Measurements from ENCODE around the gene TMC1. TPM values are rescaled to one million over a fixed set of nuclear protein-coding genes. Genes with fewer than 3 reads are reported as not detected.

Gene TMC1
- total and polyA plus RNA-seq, 2 of the 13 experiments (the other 11 are each of a cell fraction or from before 2014, with no cell fraction given): 0.02 to 0.03 TPM

DNA sequence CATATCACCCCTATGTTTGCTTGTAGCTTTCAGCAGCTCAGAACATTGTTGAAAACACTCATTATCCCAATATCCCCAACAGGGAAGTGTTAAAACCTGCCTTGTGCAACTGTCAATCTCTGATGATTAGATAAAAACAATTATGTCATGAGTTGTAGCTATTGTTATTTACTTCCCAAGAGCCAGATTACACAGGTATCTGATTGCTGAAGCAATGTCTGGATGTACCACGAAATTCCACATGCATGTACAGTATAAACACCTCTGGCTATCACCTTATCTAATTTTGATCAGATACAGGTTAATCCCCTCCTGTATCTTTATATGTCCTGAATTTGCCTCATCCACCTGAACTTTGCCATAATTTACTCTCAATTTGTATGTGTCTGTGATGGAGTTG lies 38.7 kb downstream of the TMC1 start:
- Histone ChIP-seq H3K4me1 (ENCODE audit: insufficient read depth, low read length) (peaks cover 21% of the 10 kb centered on the region), H3K27ac (ENCODE audit: extremely low read length, insufficient read depth, low read length) (no peak overlapping the region), H3K4me2 (ENCODE audit: low read depth, low read length) (no peak overlapping the region), H4K20me1 (ENCODE audit: insufficient read depth, low read length) (no peaks in the 10 kb centered on the region), H3K36me3 (replicated peaks in 1 of 2; ENCODE audit: control insufficient read depth in 1 of 2, insufficient read depth in 2 of 2, low read length in 2 of 2) (no peaks in the 10 kb centered on the region), H3K4me3 (replicated peaks in 1 of 3; ENCODE audit: insufficient read depth in 1 of 3, low read depth in 2 of 3, low read length in 3 of 3) (no peak overlapping the region), H3K9ac (ENCODE audit: insufficient read depth, low read depth, low read length) (no peak overlapping the region), H2AFZ (ENCODE audit: low read length) (no peak overlapping the region), H3K27me3 (ENCODE audit: control insufficient read depth in 1 of 2, insufficient read depth in 2 of 2, low read length in 2 of 2) (no peaks in the 10 kb centered on the region), H3K9me3 (ENCODE audit: low read length) (no peaks in the 10 kb centered on the region), H3K79me2 (ENCODE audit: insufficient read depth, low read length) (no peaks in the 10 kb centered on the region)
- CTCF ChIA-PET (ENCODE audit: low intra/inter-chr PET ratio, low total read pairs): no interaction called here
- no peak for FAIRE-seq
- no TSS peak for BruUV-seq (replicated peaks)
- in situ Hi-C loops (cut with HindIII; ENCODE audit: extremely low pct_ligation_motif_present, low pct_unique_long_range_greater_than_20kb): no loop called here
- TF ChIP-seq POLR2AphosphoS2 (IDR thresholded peaks at IDR 0.05; ENCODE audit: low read depth, low read length): no peak
- no peak for TF ChIP-seq JUND (CRISPR knock-in tag; IDR thresholded peaks at IDR 0.05)
- TF ChIP-seq ZNF724P (CRISPR knock-in tag; IDR thresholded peaks at IDR 0.05; ENCODE audit: borderline replicate concordance): no peak
- TF ChIP-seq, protein P1, sequence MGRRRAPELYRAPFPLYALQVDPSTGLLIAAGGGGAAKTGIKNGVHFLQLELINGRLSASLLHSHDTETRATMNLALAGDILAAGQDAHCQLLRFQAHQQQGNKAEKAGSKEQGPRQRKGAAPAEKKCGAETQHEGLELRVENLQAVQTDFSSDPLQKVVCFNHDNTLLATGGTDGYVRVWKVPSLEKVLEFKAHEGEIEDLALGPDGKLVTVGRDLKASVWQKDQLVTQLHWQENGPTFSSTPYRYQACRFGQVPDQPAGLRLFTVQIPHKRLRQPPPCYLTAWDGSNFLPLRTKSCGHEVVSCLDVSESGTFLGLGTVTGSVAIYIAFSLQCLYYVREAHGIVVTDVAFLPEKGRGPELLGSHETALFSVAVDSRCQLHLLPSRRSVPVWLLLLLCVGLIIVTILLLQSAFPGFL (CRISPR knock-in tag; IDR thresholded peaks at IDR 0.05): no peak
- no peak for TF ChIP-seq ZNF136 (CRISPR knock-in tag; IDR thresholded peaks at IDR 0.05; ENCODE audit: low read depth)
- no peak for TF ChIP-seq MEIS2 (CRISPR knock-in tag; IDR thresholded peaks at IDR 0.05)
- TF ChIP-seq ZKSCAN1 (IDR thresholded peaks at IDR 0.05; ENCODE audit: low read length): no peak
- TF ChIP-seq ETV5 (CRISPR knock-in tag; IDR thresholded peaks at IDR 0.05; ENCODE audit: borderline replicate concordance): no peak
- POLR2A ChIA-PET: no interaction called here
- DNase-seq (ENCODE audit: low spot score): no peak
- ATAC-seq: no peak
- 0% methylated on average over 1 of the region's 1 CpG for WGBS (ENCODE audit: low lambda C conversion rate)
- intact Hi-C loops (cut with micrococcal nuclease; ENCODE audit: unreplicated experiment): no loop called here

DNA sequence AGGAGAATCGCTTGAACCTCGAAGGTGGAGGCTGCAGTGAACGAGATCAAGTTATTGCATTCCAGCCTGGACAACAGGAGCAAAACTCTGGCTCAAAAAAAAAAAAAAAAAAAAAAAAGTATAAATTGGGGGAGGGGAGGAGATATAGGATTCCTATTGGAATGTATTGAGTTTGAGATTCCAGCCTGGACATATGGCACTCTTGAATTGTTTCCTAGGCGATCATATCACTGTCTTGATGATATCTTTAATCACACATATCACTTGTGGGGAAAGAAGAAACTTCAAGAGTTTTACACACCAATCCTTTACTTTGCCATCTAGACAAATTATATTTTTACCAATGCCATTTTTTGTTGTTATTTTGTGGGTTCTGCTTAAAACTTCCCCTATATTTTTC lies 42.4 kb downstream of the TMC1 start:
- H3K9me3 ChIP-seq (ENCODE audit: low read length): no peaks in the 10 kb centered on the region
- intact Hi-C loops (cut with micrococcal nuclease; ENCODE audit: unreplicated experiment): no loop called here
- in situ Hi-C loops (cut with HindIII; ENCODE audit: extremely low pct_ligation_motif_present, low pct_unique_long_range_greater_than_20kb): no loop called here
- H3K9ac ChIP-seq (ENCODE audit: insufficient read depth, low read depth, low read length): no peak overlapping the region
- H3K27me3 ChIP-seq (ENCODE audit: control insufficient read depth in 1 of 2, insufficient read depth in 2 of 2, low read length in 2 of 2): no peaks in the 10 kb centered on the region
- ChIA-PET POLR2A (no interaction called here), CTCF (ENCODE audit: low intra/inter-chr PET ratio, low total read pairs) (no interaction called here)
- H3K36me3 ChIP-seq (replicated peaks in 1 of 2; ENCODE audit: control insufficient read depth in 1 of 2, insufficient read depth in 2 of 2, low read length in 2 of 2): no peaks in the 10 kb centered on the region
- ATAC-seq: no peak
- H4K20me1 ChIP-seq (ENCODE audit: insufficient read depth, low read length): no peaks in the 10 kb centered on the region
- no peak overlapping the region for H2AFZ ChIP-seq (ENCODE audit: low read length)
- H3K4me2 ChIP-seq (ENCODE audit: low read depth, low read length): no peak overlapping the region
- H3K27ac ChIP-seq (ENCODE audit: extremely low read length, insufficient read depth, low read length): no peak overlapping the region
- no peaks in the 10 kb centered on the region for H3K4me1 ChIP-seq (ENCODE audit: insufficient read depth, low read length)
- no peak overlapping the region for H3K4me3 ChIP-seq (replicated peaks in 1 of 3; ENCODE audit: insufficient read depth in 1 of 3, low read depth in 2 of 3, low read length in 3 of 3)
- H3K79me2 ChIP-seq (ENCODE audit: insufficient read depth, low read length): no peaks in the 10 kb centered on the region
- WGBS (ENCODE audit: low lambda C conversion rate): 0% methylated on average over 4 of the region's 4 CpGs
- FAIRE-seq: no peak
- DNase-seq (ENCODE audit: low spot score): no peak
- no TSS peak for BruUV-seq (replicated peaks)
- TF ChIP-seq RFX3 (CRISPR knock-in tag; IDR thresholded peaks at IDR 0.05): no peak
- TF ChIP-seq ZNF232 (CRISPR knock-in tag; IDR thresholded peaks at IDR 0.05; ENCODE audit: borderline replicate concordance): no peak
- TF ChIP-seq, protein P2, sequence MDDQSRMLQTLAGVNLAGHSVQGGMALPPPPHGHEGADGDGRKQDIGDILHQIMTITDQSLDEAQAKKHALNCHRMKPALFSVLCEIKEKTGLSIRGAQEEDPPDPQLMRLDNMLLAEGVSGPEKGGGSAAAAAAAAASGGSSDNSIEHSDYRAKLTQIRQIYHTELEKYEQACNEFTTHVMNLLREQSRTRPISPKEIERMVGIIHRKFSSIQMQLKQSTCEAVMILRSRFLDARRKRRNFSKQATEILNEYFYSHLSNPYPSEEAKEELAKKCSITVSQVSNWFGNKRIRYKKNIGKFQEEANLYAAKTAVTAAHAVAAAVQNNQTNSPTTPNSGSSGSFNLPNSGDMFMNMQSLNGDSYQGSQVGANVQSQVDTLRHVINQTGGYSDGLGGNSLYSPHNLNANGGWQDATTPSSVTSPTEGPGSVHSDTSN (CRISPR knock-in tag; IDR thresholded peaks at IDR 0.05; ENCODE audit: borderline replicate concordance): no peak
- no peak for TF ChIP-seq SAFB2 (CRISPR knock-in tag; IDR thresholded peaks at IDR 0.05; ENCODE audit: borderline replicate concordance, low read depth)
- no peak for TF ChIP-seq ZNF205 (CRISPR knock-in tag; IDR thresholded peaks at IDR 0.05)
- TF ChIP-seq NR2F6 (IDR thresholded peaks at IDR 0.05): no peak
- TF ChIP-seq NR2F6 (CRISPR knock-in tag; IDR thresholded peaks at IDR 0.05): no peak
- no peak for TF ChIP-seq HCFC1 (IDR thresholded peaks at IDR 0.05; ENCODE audit: low read depth, low read length)
- no peak for TF ChIP-seq KDM1A (CRISPR knock-in tag; IDR thresholded peaks at IDR 0.05)
- TF ChIP-seq SNAI1 (CRISPR knock-in tag; IDR thresholded peaks at IDR 0.05; ENCODE audit: borderline replicate concordance): no peak
- no peak for TF ChIP-seq ZFP37 (CRISPR knock-in tag; IDR thresholded peaks at IDR 0.05; ENCODE audit: borderline replicate concordance)

All from HepG2 (cell line).